Measurements from ENCODE around the gene PALLD. TPM values are rescaled to one million over a fixed set of nuclear protein-coding genes. Genes with fewer than 3 reads are reported as not detected.
A peak's percentile ranks its signal among the peaks of the same experiment; 100 is the strongest.
"Not testable (repeated sequence)": the region's sequence is repeated elsewhere in the genome, so short reads cannot be mapped to it uniquely, and the experiment has no call there.

The PALLD gene
- polyA plus RNA-seq, 3 donors, result 213 to 223 (median 220) TPM

DNA sequence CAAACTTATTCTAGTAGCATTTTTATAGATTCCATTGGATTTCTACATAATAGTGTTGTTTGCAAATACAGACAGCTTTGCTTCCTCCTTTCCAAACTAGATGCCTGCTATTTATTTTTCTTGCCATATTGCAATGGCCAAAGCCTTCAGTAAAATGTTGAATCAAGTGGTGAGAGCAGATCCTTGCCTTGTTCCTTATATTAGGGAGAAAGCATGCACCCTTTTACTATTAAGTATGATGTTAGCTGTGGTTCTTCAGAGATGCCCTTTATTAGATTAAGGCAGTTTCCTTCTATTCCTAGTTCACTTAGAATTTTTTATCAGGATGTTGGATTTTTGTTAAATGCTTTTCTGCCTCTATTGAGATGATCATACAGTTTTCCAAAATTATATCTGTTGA lies 279.5 kb downstream of the PALLD start:
- no peak for DNase-seq (ENCODE audit: low read depth in 3 of 3, low spot score in 2 of 3)

- DNase-seq (ENCODE audit: low read depth in 3 of 3, low spot score in 2 of 3), result no peak
Measured at GRCh38 chr4:168777277-168777965, 280.6 kb downstream of the PALLD start.

DNA sequence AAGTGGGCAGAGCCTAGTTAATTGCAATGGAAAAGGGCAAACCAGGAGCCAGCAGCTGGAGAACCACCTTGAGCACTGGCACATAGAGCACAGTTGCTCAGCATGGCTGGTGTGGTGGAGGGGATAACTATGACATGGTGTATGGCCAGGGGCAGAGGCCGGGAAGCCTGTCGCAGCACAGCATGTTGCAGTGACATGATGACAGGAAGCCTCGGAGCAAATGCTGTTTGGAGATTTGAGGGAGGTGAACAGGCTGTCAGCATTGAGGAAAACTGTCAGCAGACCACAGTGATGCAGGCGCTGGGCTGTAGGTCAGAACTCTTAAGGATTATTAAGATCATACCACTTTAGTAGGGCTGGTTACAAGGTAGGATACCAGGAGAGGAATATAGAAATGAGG lies 284.5 kb downstream of the PALLD start:
- DNase-seq (ENCODE audit: low read depth in 3 of 3, low spot score in 2 of 3), result no peak

- no peak for DNase-seq (ENCODE audit: low read depth in 3 of 3, low spot score in 2 of 3)
Measured at GRCh38 chr4:168781926-168782325, 285.1 kb downstream of the PALLD start.

- DNase-seq (ENCODE audit: low read depth in 3 of 3, low spot score in 2 of 3), result no peak
Measured at GRCh38 chr4:168782439-168782838, 285.6 kb downstream of the PALLD start.

- no peak for DNase-seq (ENCODE audit: low read depth in 3 of 3, low spot score in 2 of 3)
Measured at GRCh38 chr4:168784786-168785461, 288.1 kb downstream of the PALLD start.

DNA sequence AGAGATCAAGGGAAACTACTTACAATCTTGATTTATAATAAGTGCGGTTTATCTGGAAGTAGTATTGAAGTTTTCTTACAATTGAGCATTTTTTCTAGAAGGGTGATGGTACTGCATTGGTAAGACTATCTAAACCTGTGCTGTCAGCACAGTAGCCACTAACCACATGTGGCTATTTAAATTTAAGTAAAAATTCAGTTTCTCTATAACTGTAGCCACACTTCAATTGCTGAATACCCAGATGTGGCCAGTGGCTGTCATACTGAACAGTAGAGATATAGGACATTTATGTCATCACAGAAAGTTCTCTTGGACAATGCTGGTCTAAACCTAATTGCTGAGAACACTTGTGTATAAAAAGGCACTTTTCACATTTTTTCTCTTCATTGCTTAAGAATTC lies 290.5 kb downstream of the PALLD start:
- DNase-seq (ENCODE audit: low read depth in 3 of 3, low spot score in 2 of 3), result no peak

GRCh38 chr4:168787801-168788595 lies 291.1 kb downstream of the PALLD start:
- peak in 1 of 3 donors; percentile 10 for DNase-seq (ENCODE audit: low read depth in 3 of 3, low spot score in 2 of 3)

DNA sequence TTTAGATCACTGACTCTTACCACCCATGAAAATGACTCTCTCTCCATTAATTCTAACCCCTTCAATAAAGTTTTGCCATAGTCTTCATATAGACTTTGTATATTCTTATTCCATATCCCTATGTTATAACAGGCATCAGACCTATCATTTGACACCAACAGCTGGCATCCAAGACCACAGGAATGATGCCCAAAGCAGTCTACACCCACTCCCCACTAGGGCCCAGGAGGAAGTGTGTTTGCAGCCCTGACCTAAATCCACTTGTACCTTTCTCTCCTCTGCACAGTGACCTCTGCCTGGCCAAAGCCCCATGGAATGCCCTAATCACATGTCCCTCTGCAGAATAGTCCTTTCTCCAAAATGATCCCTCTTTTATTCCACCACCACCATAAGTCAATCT lies 294.0 kb downstream of the PALLD start:
- no peak for DNase-seq (ENCODE audit: low read depth in 3 of 3, low spot score in 2 of 3)

DNA sequence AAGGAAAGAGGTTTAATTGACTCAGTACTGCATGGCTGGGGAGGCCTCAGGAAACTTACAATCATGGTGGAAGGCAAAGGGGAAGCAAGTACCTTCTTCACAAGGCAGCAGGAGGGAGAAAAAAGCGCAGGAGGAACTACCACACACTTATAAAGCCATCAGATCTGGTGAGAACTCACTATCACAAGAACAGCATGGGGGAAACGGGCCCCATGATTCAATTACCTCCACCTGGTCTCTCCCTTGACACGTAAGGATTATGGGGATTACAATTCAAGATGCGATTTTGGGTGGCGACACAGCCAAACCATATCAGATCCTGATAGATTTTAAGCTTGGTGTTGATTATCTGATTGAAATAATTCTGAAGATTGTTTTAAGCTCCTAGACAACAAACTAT lies 294.5 kb downstream of the PALLD start:
- DNase-seq (ENCODE audit: low read depth in 3 of 3, low spot score in 2 of 3), result no peak

GRCh38 chr4:168793542-168793941 lies 296.7 kb downstream of the PALLD start:
- no peak for DNase-seq (ENCODE audit: low read depth in 3 of 3, low spot score in 2 of 3)

GRCh38 chr4:168794092-168794707 lies 297.3 kb downstream of the PALLD start:
- DNase-seq (ENCODE audit: low read depth in 3 of 3, low spot score in 2 of 3), result no peak

DNA sequence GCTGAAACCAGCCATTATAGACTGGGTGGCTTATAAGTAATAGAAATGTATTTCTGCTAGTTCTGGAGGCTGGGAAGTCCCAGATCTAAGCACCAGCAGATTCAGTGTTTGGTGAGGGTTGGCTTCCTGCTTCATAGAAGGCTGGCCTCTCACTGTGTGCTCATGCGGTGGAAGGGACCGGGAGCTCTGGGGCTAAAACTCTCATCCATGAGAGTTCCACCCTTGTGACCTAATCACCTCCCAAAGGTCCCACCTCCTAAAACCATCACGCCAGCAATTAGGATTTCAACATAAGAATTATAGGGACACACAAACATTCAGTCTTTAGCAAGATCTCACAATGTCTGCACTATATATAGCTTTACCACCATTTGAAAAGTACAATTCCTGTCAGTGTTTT lies 298.0 kb downstream of the PALLD start:
- DNase-seq (ENCODE audit: low read depth in 3 of 3, low spot score in 2 of 3), result no peak

DNA sequence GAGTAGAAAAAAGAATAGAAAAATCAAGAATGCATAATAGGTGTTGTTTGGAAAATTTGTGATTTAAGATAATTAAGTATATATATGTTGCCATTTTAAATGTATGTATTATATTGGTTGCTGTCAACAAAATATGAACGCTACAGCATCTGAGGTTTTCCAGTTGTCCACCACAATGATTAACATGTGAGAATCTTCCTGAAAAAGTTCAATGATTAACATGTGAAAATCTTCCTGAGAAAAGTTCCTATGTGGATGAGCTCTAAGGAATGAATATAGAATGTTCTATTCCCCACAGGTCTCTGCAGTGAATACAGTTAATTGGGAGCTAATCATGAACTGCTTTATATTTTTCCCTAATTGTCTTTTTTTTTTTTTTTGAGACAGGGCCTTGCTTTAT lies 298.5 kb downstream of the PALLD start:
- no peak for DNase-seq (ENCODE audit: low read depth in 3 of 3, low spot score in 2 of 3)

GRCh38 chr4:168796362-168797106 lies 299.7 kb downstream of the PALLD start:
- no peak for DNase-seq (ENCODE audit: low read depth in 3 of 3, low spot score in 2 of 3)

DNA sequence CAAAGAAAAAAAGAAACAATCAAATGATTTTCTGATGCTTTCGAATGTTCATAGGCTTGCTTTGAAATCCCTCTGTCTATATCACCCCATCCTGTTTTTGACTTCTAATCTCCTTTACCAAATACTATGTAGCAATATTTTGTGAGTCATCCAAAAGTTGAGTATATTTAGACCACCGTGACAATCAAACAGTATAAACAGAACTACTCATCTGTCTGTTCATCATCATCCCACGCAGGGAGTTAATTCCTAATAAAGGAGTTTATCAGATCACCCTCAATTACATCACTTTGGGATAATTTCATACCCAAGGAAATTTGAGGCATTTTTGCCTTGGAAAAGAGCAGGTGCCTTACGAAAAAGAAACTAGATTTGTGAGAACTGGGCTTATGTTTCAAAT lies 300.3 kb downstream of the PALLD start:
- no peak for DNase-seq (ENCODE audit: low read depth in 3 of 3, low spot score in 2 of 3)

DNA sequence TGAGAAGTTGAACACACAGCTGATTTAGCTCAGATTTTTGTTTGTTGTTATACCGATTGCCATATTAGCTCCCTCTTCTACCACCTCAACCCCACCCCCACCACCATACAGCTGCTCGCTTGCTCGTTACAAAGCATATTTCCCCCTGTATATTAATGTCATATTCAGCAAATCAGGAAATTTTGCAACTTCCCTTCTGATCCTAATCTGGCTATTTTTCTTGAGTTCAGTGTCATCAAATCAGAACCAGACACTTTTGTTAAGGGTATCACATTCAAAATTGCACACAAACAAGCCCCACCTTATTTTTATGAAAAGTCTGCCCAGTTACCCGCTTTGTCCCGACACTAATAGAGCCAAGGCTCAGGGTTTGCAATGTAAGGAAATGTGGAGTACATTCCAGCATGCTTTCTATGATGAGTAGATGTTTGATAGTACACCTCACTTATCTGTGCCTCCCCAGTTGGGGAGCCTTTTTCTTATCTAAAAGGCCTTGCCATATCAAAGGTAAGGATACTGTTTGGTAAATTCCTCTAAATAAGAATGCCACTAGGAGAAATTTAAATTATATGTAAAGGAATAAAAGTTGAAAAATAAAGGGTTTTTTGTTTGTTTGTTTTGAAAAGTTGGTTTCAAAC lies 301.0 kb downstream of the PALLD start:
- no peak for DNase-seq (ENCODE audit: low read depth in 3 of 3, low spot score in 2 of 3)

- DNase-seq (ENCODE audit: low read depth in 3 of 3, low spot score in 2 of 3), result no peak
Measured at GRCh38 chr4:168800926-168801325, 304.1 kb downstream of the PALLD start.

GRCh38 chr4:168802222-168802621 lies 305.4 kb downstream of the PALLD start:
- no peak for DNase-seq (ENCODE audit: low read depth in 3 of 3, low spot score in 2 of 3)

- not testable (repeated sequence) for DNase-seq (ENCODE audit: low read depth in 3 of 3, low spot score in 2 of 3)
Measured at GRCh38 chr4:168803052-168803451, 306.2 kb downstream of the PALLD start.

Data from right renal cortex interstitium (tissue), 3 donors.